Esophagus (tissue), 2 donors: ENCODE measurements around the gene NFU1. TPM values are rescaled to one million over a fixed set of nuclear protein-coding genes. Genes with fewer than 3 reads are reported as not detected.
"Not testable (repeated sequence)": the region's sequence is repeated elsewhere in the genome, so short reads cannot be mapped to it uniquely, and the experiment has no call there.

Source experiments
- H3K27ac ChIP-seq, 2 donors: one replicate each; pipeline ENCODE4 v1.5.1; 2013; ENCODE audit warnings: low read depth in 2 of 2, mild to moderate bottlenecking in 2 of 2, inconsistent platforms in 1 of 2, low read length in 1 of 2, moderate library complexity in 1 of 2
- H3K27me3 ChIP-seq, 2 donors: one replicate each; pipeline ENCODE4 v1.6.1; 2013; ENCODE audit warnings: low read length in 2 of 2, control low read depth in 1 of 2, mild to moderate bottlenecking in 1 of 2; ENCODE audit not compliant: insufficient read depth in 2 of 2, control insufficient read depth in 1 of 2
- H3K36me3 ChIP-seq, 2 donors: one replicate each; pipeline ENCODE4 v1.6.1; 2013; ENCODE audit warnings: low read length in 1 of 2; ENCODE audit not compliant: control insufficient read depth in 2 of 2, insufficient read depth in 2 of 2
- H3K4me1 ChIP-seq, 2 donors: one replicate each; pipeline ENCODE4 v1.6.1; 2013; ENCODE audit warnings: low read length in 1 of 2; ENCODE audit not compliant: control insufficient read depth in 2 of 2, insufficient read depth in 2 of 2
- H3K4me3 ChIP-seq, 2 donors: one replicate each; pipeline ENCODE4 v1.5.1; 2013; ENCODE audit warnings: low read length in 2 of 2, mild to moderate bottlenecking in 2 of 2, low read depth in 1 of 2, moderate library complexity in 1 of 2
- H3K9me3 ChIP-seq, 2 donors: one replicate each; pipeline ENCODE4 v1.6.1; 2013; ENCODE audit warnings: mild to moderate bottlenecking in 2 of 2, low read depth in 1 of 2, low read length in 1 of 2, moderate library complexity in 1 of 2; ENCODE audit not compliant: control insufficient read depth in 2 of 2, insufficient read depth in 1 of 2
- WGBS, 2 donors: extraction: QIAGEN DNeasy Blood & Tissue Kit; methylation state at CpG; one replicate each; pipeline ENCODE4 v1.1.7; 2013; 5-methylcytosine and 5-hydroxymethylcytosine counted together
- polyA plus RNA-seq, 2 donors: library from polyadenylated mRNA; stranded (reverse); fragments of 200-250 nt; gene quantifications; one replicate each; pipeline ENCODE4 v1.2.3, GENCODE V29; 2013
- donor health status: healthy with polysubstance abuse.
- donor health status: Bipolar disorder and iron deficiency.

Gene NFU1
- polyA plus RNA-seq, 2 donors, result 27.9 to 33.1 TPM

GRCh38 chr2:69453475-69454129 is 16.4 kb upstream of the NFU1 start:
- WGBS, 2 donors, result 71 to 75% methylated on average over 4 of the region's 4 CpGs
- H3K4me3 ChIP-seq, result no peak overlapping the region
- H3K36me3 ChIP-seq, result no peaks in the 10 kb centered on the region
- no peaks in the 10 kb centered on the region for H3K9me3 ChIP-seq
- no peak overlapping the region for H3K27ac ChIP-seq
- no peaks in the 10 kb centered on the region for H3K4me1 ChIP-seq
- no peaks in the 10 kb centered on the region for H3K27me3 ChIP-seq

- no peak overlapping the region for H3K4me3 ChIP-seq
- H3K4me1 ChIP-seq, result no peaks in the 10 kb centered on the region
- WGBS, 2 donors, result 91 to 93% methylated on average over 3 of the region's 3 CpGs
- H3K36me3 ChIP-seq, result no peaks in the 10 kb centered on the region
- no peak overlapping the region for H3K27ac ChIP-seq
- H3K9me3 ChIP-seq, result no peaks in the 10 kb centered on the region
- H3K27me3 ChIP-seq, result no peaks in the 10 kb centered on the region
These were observed 15.5 kb upstream of the NFU1 start for GRCh38 chr2:69452687-69453086.

- H3K27ac ChIP-seq, result no peak overlapping the region
- H3K4me3 ChIP-seq, result no peak overlapping the region
- WGBS, 2 donors, result 73 to 80% methylated on average over 6 of the region's 6 CpGs
- no peaks in the 10 kb centered on the region for H3K4me1 ChIP-seq
- no peaks in the 10 kb centered on the region for H3K9me3 ChIP-seq
- H3K36me3 ChIP-seq, result no peaks in the 10 kb centered on the region
- no peaks in the 10 kb centered on the region for H3K27me3 ChIP-seq
These were observed 13.6 kb upstream of the NFU1 start for GRCh38 chr2:69450735-69451416.

GRCh38 chr2:69449906-69450305 is 12.7 kb upstream of the NFU1 start:
- no peaks in the 10 kb centered on the region for H3K4me1 ChIP-seq
- H3K36me3 ChIP-seq, result no peaks in the 10 kb centered on the region
- H3K9me3 ChIP-seq, result no peaks in the 10 kb centered on the region
- H3K4me3 ChIP-seq, result no peak overlapping the region
- 88 to 91% methylated on average over 5 of the region's 5 CpGs for WGBS, 2 donors
- H3K27ac ChIP-seq, result no peak overlapping the region
- H3K27me3 ChIP-seq, result no peaks in the 10 kb centered on the region

GRCh38 chr2:69443673-69444072 is 6.4 kb upstream of the NFU1 start:
- not testable (repeated sequence) for H3K4me1 ChIP-seq, H3K9me3 ChIP-seq, H3K27me3 ChIP-seq, H3K27ac ChIP-seq, H3K36me3 ChIP-seq, H3K4me3 ChIP-seq
- WGBS, 2 donors, result 81% methylated on average over 3 of the region's 3 CpGs

- not testable (repeated sequence) for H3K4me1 ChIP-seq, H3K36me3 ChIP-seq, H3K9me3 ChIP-seq, H3K27me3 ChIP-seq, H3K4me3 ChIP-seq, H3K27ac ChIP-seq
- 96 to 99% methylated on average over 2 of the region's 2 CpGs for WGBS, 2 donors
These were observed 2.3 kb upstream of the NFU1 start for GRCh38 chr2:69439499-69439898.

- H3K27ac ChIP-seq, result peak overlapping the region; percentile 93 to 100
- 93 to 97% methylated on average over 6 of the region's 6 CpGs for WGBS, 2 donors
These were observed 1.3 kb upstream of the NFU1 start for GRCh38 chr2:69438580-69438979.

GRCh38 chr2:69437751-69438154 is 518 bp upstream of the NFU1 start:
- WGBS, 2 donors, result 26 to 32% methylated on average over 7 of the region's 7 CpGs
- Histone ChIP-seq H3K4me3 (peak overlapping the region; percentile 73 to 88), H3K9me3 (no peaks in the 10 kb centered on the region), H3K27ac (peak overlapping the region; percentile 93 to 100), H3K27me3 (no peaks in the 10 kb centered on the region), H3K36me3 (no peaks in the 10 kb centered on the region), H3K4me1 (peaks cover 0 to 2% of the 10 kb centered on the region in 2 donors)

More at GRCh38 chr2:69438580-69438979, 1.3 kb upstream of the NFU1 start:
- H3K4me1 ChIP-seq, result peaks cover 0 to 2% of the 10 kb centered on the region in 2 donors
- no peaks in the 10 kb centered on the region for H3K27me3 ChIP-seq
- H3K4me3 ChIP-seq, result no peak overlapping the region
- no peaks in the 10 kb centered on the region for H3K9me3 ChIP-seq
- H3K36me3 ChIP-seq, result no peaks in the 10 kb centered on the region

- H3K4me3 ChIP-seq, result peak overlapping the region; percentile 73 to 88
- H3K27me3 ChIP-seq, result no peaks in the 10 kb centered on the region
These were observed 668 bp downstream of the NFU1 start for GRCh38 chr2:69436596-69436937.

GRCh38 chr2:69434753-69435152 is 2.5 kb downstream of the NFU1 start:
- 81 to 83% methylated on average over 5 of the region's 5 CpGs for WGBS, 2 donors
- Histone ChIP-seq H3K27ac (no peak overlapping the region), H3K9me3 (no peaks in the 10 kb centered on the region), H3K27me3 (no peaks in the 10 kb centered on the region), H3K36me3 (no peaks in the 10 kb centered on the region), H3K4me3 (no peak overlapping the region), H3K4me1 (peaks cover 0 to 2% of the 10 kb centered on the region in 2 donors)

More at GRCh38 chr2:69436596-69436937, 668 bp downstream of the NFU1 start:
- H3K36me3 ChIP-seq, result no peaks in the 10 kb centered on the region
- WGBS, 2 donors, result 4 to 6% methylated on average over 5 of the region's 5 CpGs
- peaks cover 0 to 2% of the 10 kb centered on the region in 2 donors for H3K4me1 ChIP-seq
- H3K27ac ChIP-seq, result peak overlapping the region; percentile 93 to 100
- no peaks in the 10 kb centered on the region for H3K9me3 ChIP-seq
